ENCODE results near the gene SERTAD2.

DNA sequence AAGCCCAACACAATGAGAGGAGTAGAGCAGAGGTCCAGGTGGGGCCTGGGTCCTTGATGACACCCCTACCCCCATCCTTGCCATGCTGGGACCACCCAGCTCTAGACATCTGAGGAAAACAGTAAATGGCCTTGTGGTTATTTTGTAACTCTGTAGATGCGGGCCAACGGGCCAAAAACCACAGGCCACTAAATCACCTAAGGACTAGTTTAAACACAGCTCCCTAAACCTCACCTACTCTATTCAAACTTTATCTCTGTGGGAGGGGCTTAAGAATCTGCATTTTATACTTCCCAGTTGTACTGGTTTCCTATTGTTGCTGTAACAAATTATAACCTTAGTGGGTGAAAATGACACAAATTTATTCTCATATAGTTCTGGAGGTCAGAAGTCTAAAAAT is 19.0 kb upstream of the SERTAD2 start:
- TF ChIP-seq, protein P1, sequence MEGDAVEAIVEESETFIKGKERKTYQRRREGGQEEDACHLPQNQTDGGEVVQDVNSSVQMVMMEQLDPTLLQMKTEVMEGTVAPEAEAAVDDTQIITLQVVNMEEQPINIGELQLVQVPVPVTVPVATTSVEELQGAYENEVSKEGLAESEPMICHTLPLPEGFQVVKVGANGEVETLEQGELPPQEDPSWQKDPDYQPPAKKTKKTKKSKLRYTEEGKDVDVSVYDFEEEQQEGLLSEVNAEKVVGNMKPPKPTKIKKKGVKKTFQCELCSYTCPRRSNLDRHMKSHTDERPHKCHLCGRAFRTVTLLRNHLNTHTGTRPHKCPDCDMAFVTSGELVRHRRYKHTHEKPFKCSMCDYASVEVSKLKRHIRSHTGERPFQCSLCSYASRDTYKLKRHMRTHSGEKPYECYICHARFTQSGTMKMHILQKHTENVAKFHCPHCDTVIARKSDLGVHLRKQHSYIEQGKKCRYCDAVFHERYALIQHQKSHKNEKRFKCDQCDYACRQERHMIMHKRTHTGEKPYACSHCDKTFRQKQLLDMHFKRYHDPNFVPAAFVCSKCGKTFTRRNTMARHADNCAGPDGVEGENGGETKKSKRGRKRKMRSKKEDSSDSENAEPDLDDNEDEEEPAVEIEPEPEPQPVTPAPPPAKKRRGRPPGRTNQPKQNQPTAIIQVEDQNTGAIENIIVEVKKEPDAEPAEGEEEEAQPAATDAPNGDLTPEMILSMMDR (conservative IDR thresholded peaks at IDR 0.05; ENCODE audit: low read length), result no peak
- TF ChIP-seq EZH2phosphoT487 (IDR thresholded peaks at IDR 0.05; ENCODE audit: borderline replicate concordance), result no peak

All from Loucy (cell line).